Stomach smooth muscle (tissue), 2 donors: ENCODE measurements around the gene NUMA1.

ENCODE experiments used
- H3K27ac ChIP-seq: one replicate; pipeline ENCODE4 v1.7.0; 2013; ENCODE audit warnings: mild to moderate bottlenecking, low read length, inconsistent platforms
- H3K27me3 ChIP-seq, 2 donors: one replicate each; pipeline ENCODE4 v1.7.0; 2013; ENCODE audit warnings: low read length in 2 of 2; ENCODE audit not compliant: insufficient read depth in 2 of 2, control insufficient read depth in 1 of 2
- H3K36me3 ChIP-seq, 2 donors: one replicate each; pipeline ENCODE4 v1.7.0; 2013; ENCODE audit warnings: low read length in 2 of 2; ENCODE audit not compliant: control insufficient read depth in 2 of 2, insufficient read depth in 2 of 2
- H3K4me1 ChIP-seq: one replicate; pipeline ENCODE4 v1.7.0; 2013; ENCODE audit warnings: low read length; ENCODE audit not compliant: control insufficient read depth, insufficient read depth
- H3K4me3 ChIP-seq, 2 donors: one replicate each; pipeline ENCODE4 v1.7.0; 2013; ENCODE audit warnings: low read length in 2 of 2
- H3K9ac ChIP-seq, 2 donors: one replicate each; pipeline ENCODE4 v1.7.0; 2013; ENCODE audit warnings: low read length in 2 of 2, mild to moderate bottlenecking in 1 of 2
- H3K9me3 ChIP-seq, 2 donors: one replicate each; pipeline ENCODE4 v1.7.0; 2013; ENCODE audit warnings: low read length in 2 of 2; ENCODE audit not compliant: control insufficient read depth in 2 of 2
- donor health status: healthy.
- donor health status: Pancreatic carcinoma.

Gene NUMA1

DNA sequence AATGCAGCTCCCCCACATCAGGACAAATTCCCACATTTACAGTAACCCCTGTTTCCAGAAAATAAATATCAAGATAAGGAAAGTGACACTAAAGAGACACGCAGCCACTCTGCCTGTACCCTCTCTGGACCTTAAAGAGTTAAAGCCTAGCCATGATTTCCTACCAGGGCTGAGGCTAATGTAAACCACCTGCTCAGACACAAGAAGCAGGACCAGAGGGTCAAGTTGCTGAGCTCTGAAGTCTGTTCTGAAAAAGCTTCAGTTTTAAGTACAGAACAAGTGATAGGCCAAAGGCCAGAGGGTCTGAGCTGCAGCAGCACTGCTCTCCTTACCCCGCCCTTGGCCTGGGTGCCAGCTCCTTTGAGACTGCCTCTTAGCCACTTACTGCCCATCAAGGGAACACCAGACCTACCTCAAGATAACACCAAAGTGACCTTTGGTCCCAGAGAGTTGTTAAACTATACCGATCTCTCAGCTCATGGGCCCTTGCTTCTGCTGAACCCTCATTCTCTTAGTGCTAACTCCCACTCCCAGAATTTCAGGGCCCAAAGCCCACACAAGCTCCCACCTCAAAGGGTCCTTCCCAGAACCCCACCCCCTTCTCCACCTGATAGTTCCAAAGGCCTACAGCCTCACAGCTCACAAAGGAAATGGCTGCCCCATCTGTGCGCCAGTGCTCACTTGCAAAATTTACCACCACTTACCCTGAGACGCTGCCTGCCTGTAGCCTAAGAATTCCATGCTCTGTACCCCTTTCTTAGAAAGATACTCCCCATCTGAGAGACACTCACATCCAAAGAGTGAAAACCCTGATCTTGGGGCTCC lies 41.1 kb downstream of the NUMA1 start:
- Histone ChIP-seq H3K27ac (peak overlapping the region; percentile 99), H3K9me3 (no peaks in the 10 kb centered on the region), H3K4me1 (peaks cover 61% of the 10 kb centered on the region), H3K9ac (peak overlapping the region; percentile 79 to 97), H3K36me3 (peaks cover 0 to under 1% of the 10 kb centered on the region in 2 donors), H3K27me3 (no peaks in the 10 kb centered on the region), H3K4me3 (peak overlapping the region; percentile 86 to 91)

DNA sequence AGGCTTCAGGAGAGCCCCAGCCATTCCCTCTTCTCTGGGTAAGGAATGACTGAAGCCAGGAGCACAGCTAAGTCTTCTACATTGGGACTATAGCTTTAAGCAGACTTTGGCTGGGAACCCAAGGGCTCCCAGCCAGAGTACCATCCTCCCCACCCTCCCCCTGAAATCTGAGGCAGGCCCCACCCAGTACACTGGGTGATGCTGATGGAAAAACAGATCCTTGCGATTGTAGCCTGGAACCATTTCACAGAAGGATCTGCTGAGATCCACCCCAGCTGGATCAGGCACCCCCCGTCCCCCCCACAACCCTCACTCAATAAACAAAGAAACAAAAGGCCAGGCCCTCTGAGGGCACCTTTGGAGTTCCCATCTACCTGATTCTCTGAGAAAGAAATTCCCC lies 41.9 kb downstream of the NUMA1 start:
- peak overlapping the region; percentile 86 to 91 for H3K4me3 ChIP-seq
- H3K27ac ChIP-seq, result peak overlapping the region; percentile 99
- peak overlapping the region; percentile 79 to 97 for H3K9ac ChIP-seq
- peaks cover 65% of the 10 kb centered on the region for H3K4me1 ChIP-seq
- H3K27me3 ChIP-seq, result no peaks in the 10 kb centered on the region
- peaks cover 6 to 8% of the 10 kb centered on the region in 2 donors for H3K36me3 ChIP-seq
- no peaks in the 10 kb centered on the region for H3K9me3 ChIP-seq

DNA sequence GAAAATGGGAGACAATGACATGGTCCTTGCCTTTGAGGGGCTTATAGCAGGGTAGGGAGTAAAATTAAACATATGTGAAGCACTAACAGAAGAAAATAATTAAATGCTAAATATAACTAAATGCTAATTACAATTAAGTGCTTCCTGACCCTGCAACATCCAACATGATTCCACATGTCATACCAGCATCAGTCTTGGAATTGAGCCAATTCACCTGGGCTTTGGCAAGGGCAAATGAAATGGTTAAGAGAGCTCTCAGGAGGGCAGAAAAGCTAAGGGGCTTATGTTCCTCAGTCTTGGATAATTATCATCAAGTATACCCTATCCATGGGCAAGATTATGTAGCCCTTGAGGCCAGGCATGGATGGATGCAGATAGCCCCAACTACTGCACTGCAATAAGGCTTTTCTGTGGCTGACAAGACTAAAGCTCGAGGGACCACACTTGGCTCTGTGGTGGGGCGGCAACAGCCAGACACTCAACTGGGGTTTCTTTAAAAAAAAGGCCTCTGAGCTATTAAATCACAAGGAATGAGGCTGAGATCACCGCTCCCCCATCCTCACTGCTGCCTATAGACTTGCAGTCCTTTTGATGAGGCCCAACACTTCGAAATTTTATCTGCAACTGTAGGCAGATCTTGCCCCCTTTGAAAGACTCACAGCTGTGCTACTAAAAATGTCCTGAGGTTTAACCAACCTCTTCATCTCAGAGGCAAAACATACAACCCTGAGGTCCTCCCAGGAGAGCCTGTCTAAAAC lies 42.6 kb downstream of the NUMA1 start:
- H3K4me1 ChIP-seq, result peaks cover 64% of the 10 kb centered on the region
- no peaks in the 10 kb centered on the region for H3K9me3 ChIP-seq
- peak overlapping the region; percentile 60 to 79 for H3K9ac ChIP-seq
- H3K4me3 ChIP-seq, result peak overlapping the region; percentile 86 to 91
- peaks cover 6 to 9% of the 10 kb centered on the region in 2 donors for H3K36me3 ChIP-seq
- no peaks in the 10 kb centered on the region for H3K27me3 ChIP-seq
- H3K27ac ChIP-seq, result peak overlapping the region; percentile 99

DNA sequence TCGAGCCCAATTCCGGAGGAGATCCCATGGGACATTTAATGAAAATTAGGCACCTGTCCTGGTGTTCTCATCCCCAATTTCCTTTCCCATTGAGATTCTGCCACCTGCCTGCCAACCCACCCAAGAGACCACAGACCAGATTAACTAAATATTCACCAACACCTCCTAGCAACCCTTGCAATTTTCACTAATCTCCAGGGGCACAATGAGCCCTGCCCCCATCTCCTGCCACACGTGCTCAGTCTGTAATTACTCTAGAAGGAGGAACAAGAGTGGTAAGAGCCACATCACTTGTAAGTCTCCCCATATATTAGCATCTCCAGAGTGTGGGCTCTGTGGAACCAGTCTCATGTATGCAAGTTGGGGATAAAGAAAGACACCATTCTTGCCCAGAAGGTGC lies 43.7 kb downstream of the NUMA1 start:
- Histone ChIP-seq H3K9ac (no peak overlapping the region), H3K36me3 (peaks cover 6 to 9% of the 10 kb centered on the region in 2 donors), H3K27me3 (no peaks in the 10 kb centered on the region), H3K9me3 (no peaks in the 10 kb centered on the region), H3K4me1 (peaks cover 54% of the 10 kb centered on the region), H3K27ac (peak overlapping the region; percentile 53), H3K4me3 (peak overlapping the region in 1 of 2 donors; percentile 29)

DNA sequence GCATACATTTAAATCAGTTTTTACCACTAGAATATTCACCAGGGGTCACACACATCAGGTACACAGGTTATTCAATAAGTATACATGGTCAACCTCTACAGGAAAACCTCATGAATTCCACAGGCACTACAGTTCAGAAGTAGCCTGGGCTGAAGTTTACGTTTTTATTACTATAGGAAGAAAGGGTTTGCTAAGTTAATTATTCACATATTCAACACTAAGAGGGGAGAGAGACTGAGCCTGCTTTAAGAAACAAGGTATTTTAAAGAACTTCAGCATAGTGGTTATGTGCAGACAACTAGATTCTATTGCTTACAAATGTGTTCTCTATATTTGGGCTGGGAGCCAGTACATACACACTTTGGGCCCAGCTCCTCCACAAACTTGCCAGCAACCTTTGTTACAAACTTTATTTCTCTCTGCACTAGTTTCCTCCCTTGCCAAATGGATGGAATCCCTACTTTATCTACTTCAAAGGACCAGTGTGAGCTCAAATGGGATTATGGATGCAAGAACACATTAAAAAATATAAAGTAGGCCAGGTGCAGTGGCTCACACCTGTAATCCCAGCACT lies 49.8 kb downstream of the NUMA1 start:
- no peak overlapping the region for H3K4me3 ChIP-seq
- no peaks in the 10 kb centered on the region for H3K9me3 ChIP-seq
- H3K9ac ChIP-seq, result peak overlapping the region; percentile 3 to 30
- H3K27me3 ChIP-seq, result no peaks in the 10 kb centered on the region
- H3K36me3 ChIP-seq, result peaks cover 33 to 37% of the 10 kb centered on the region in 2 donors
- peaks cover 29% of the 10 kb centered on the region for H3K4me1 ChIP-seq
- H3K27ac ChIP-seq, result no peak overlapping the region

DNA sequence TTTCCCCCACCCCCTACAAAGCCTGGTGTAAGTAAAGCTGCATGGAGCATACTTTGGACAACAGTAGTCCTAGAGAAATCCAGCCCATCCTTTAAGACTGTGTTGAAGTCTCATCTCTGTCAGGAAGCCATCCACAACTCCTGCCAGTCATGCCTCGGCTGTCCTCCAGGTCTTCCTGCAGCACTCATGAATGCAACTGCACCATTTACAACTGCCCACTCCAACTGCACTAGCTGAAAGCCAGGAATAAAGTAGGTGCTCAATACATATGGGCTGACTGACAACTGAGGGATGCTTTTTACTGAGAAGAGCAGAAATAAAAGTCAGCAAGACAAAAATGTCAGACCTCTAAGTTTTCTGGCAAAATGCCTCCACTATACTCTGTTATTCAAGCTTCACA lies 54.3 kb downstream of the NUMA1 start:
- Histone ChIP-seq H3K4me1 (peaks cover 38% of the 10 kb centered on the region), H3K27ac (peak overlapping the region; percentile 70), H3K9me3 (no peaks in the 10 kb centered on the region), H3K36me3 (peaks cover 55 to 63% of the 10 kb centered on the region in 2 donors), H3K27me3 (no peaks in the 10 kb centered on the region), H3K9ac (peak overlapping the region in 1 of 2 donors; percentile 42), H3K4me3 (no peak overlapping the region)

DNA sequence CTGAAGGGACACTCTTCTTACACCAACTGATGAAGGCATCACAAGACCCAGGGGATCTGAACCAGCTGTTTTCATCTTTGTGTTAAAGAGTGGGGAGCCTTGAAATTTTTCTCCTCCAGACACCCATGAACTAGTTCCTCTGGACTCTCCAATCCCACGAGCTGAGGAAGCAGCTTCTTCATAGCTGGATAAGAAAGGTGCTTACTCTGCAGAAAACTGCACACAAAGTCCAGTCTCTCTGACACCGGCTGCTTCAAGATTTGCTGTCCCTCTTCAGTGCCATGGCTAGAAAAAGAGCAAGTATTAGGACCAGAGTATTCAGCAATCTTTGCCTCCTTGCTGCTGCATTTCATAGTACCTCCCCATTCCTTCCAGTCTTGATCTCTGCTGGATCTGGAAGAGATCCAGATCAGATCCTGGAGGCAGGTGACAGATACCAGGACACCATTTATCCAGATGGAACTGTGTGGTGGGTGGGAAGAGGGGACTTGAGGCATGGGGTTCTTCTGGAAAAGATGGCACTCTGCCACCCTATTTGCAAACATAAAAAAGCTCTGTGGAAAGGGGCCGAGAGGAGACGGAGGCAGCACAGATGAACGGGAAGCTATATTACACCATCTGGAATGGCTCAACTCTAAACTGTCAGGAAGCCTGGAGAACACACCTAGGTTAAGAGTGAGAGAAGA lies 56.1 kb downstream of the NUMA1 start:
- Histone ChIP-seq H3K27ac (peak overlapping the region; percentile 70), H3K9ac (peak overlapping the region; percentile 3 to 51), H3K27me3 (no peaks in the 10 kb centered on the region), H3K4me1 (peaks cover 31% of the 10 kb centered on the region), H3K9me3 (no peaks in the 10 kb centered on the region), H3K36me3 (peaks cover 70 to 77% of the 10 kb centered on the region in 2 donors), H3K4me3 (no peak overlapping the region)

DNA sequence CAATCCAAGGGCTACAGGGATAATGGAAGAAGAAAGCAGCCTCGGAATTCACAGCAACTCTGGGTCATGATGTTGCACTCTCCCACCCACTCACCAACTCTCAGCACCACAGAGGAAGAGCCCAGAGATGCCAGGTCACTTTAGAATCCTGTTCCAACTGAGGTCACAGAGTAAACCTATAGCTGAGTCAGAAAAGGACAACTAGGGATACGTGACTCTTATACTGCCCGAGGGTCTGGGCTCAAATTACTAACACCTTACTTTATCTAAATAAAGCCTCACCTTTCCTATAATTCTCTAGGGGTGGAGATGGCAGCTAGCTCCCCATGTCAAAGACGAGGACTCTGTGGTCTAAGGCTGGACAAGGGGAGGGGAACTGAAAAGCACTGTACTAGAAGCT lies 57.0 kb downstream of the NUMA1 start:
- H3K27ac ChIP-seq, result no peak overlapping the region
- H3K36me3 ChIP-seq, result peaks cover 70 to 79% of the 10 kb centered on the region in 2 donors
- H3K9me3 ChIP-seq, result no peaks in the 10 kb centered on the region
- no peak overlapping the region for H3K4me3 ChIP-seq
- H3K9ac ChIP-seq, result no peak overlapping the region
- peaks cover 31% of the 10 kb centered on the region for H3K4me1 ChIP-seq
- no peaks in the 10 kb centered on the region for H3K27me3 ChIP-seq

DNA sequence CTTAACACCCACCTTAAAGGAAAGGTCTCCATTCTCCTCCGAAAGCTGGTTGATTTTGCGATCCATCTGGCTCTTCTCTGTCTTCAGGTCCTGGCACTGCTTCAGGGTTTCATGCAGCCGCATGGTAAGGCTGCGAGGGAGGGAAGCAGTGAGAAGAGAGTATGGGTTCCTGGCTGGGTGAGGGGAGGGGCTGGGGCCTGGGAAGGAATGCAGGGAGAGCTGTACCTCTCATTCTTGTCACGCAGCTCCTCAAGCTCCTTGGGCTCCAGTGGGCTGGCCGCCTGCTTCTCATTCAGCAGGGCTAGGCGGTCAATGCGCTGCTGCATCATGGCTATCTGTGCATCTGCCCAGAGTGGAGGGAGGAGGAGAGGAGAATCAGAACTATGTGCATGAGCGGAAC lies 62.2 kb downstream of the NUMA1 start:
- Histone ChIP-seq H3K4me3 (no peak overlapping the region), H3K9ac (no peak overlapping the region), H3K4me1 (peaks cover 28% of the 10 kb centered on the region), H3K9me3 (no peaks in the 10 kb centered on the region), H3K27ac (no peak overlapping the region), H3K36me3 (peaks cover 89 to 90% of the 10 kb centered on the region in 2 donors), H3K27me3 (no peaks in the 10 kb centered on the region)

DNA sequence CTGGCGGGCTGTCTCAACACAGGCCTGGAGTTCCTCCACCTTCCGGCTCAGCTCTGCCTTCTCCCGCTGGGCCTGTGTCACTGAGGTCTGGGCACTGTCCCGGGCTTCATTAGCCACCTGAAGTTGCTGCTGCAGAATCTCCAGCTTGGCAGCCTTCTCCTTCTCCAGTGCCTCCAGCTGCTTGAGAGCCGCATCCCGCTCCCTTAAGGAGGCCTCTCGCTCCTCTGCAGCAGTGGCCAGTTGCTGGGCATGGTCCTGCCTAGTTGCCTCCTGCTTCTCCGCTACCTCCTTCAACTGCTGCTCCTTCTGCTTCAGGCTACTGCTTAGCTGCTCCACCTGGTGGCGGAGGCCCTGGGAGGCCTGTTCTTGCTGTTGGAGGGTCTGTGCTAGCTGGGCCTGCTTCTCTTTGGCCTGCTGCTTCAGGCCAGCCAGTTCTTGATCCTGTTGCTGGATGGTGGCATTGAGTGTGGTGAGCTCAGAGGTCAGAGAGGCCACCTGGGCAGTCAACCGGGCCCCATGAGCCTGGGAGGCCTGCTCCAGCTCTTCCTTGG lies 64.8 kb downstream of the NUMA1 start:
- Histone ChIP-seq H3K27ac (peak overlapping the region; percentile 81), H3K27me3 (no peaks in the 10 kb centered on the region), H3K9me3 (no peaks in the 10 kb centered on the region), H3K4me1 (peaks cover 46% of the 10 kb centered on the region), H3K36me3 (peaks cover 90 to 92% of the 10 kb centered on the region in 2 donors), H3K9ac (no peak overlapping the region), H3K4me3 (no peak overlapping the region)
